Measurements from ENCODE around the gene ETFA. TPM values are rescaled to one million over a fixed set of nuclear protein-coding genes. Genes with fewer than 3 reads are reported as not detected.
"Not testable (repeated sequence)": the region's sequence is repeated elsewhere in the genome, so short reads cannot be mapped to it uniquely, and the experiment has no call there.

Gene ETFA
- total RNA-seq, 2 experiments from 2014 or later = 100 to 136 TPM

- Mint-ChIP-seq H3K9me3 (ENCODE audit: low read depth) (peaks cover 1% of the 10 kb centered on the region), H3K27me3 (no peaks in the 10 kb centered on the region), H3K36me3 (ENCODE audit: low read depth) (peaks cover 11% of the 10 kb centered on the region), H3K4me1 (peaks cover 17% of the 10 kb centered on the region), H3K4me3 (no peak overlapping the region), H3K27ac (no peak overlapping the region)
- POLR2A ChIA-PET = no interaction called here
- intact Hi-C loops (cut with DNase I, micrococcal nuclease) = no loop called here
- DNase-seq = no peak
- ATAC-seq = no peak
- CTCF ChIA-PET = interaction anchor here (0.6 to 1.7 kb wide), 2 partner anchors 37 to 42 kb away, joined by 3 read pairs; no protein-coding TSS in a partner anchor
Measured at GRCh38 chr15:76296849-76297248, 14.4 kb downstream of the ETFA start.

- peaks cover 19% of the 10 kb centered on the region for H3K36me3 Mint-ChIP-seq (ENCODE audit: low read depth)
- DNase-seq; intact Hi-C loops (cut with DNase I, micrococcal nuclease); H3K4me3 Mint-ChIP-seq; ATAC-seq; H3K27ac Mint-ChIP-seq; H3K9me3 Mint-ChIP-seq (ENCODE audit: low read depth); POLR2A ChIA-PET; H3K27me3 Mint-ChIP-seq: not testable (repeated sequence)
- H3K4me1 Mint-ChIP-seq = peaks cover 19% of the 10 kb centered on the region
- CTCF ChIA-PET = interaction anchor here (1.0 to 1.2 kb wide), 2 partner anchors 14 to 19 kb away, joined by 3 read pairs; no protein-coding TSS in a partner anchor
Measured at GRCh38 chr15:76294463-76294862, 16.8 kb downstream of the ETFA start.

GRCh38 chr15:76293361-76293760 is 17.9 kb downstream of the ETFA start:
- ATAC-seq = peak; percentile 95
- no peak for DNase-seq
- peaks cover 19% of the 10 kb centered on the region for H3K4me1 Mint-ChIP-seq
- no peaks in the 10 kb centered on the region for H3K27me3 Mint-ChIP-seq
- CTCF ChIA-PET = interaction anchor here (0.7 to 1.2 kb wide), 3 partner anchors 18 to 1249 kb away, joined by 3 to 4 read pairs (median 3); no protein-coding TSS in a partner anchor
- peaks cover 19% of the 10 kb centered on the region for H3K36me3 Mint-ChIP-seq (ENCODE audit: low read depth)
- POLR2A ChIA-PET = no interaction called here
- intact Hi-C loops (cut with DNase I, micrococcal nuclease) = no loop called here
- H3K9me3 Mint-ChIP-seq (ENCODE audit: low read depth) = peaks cover 3% of the 10 kb centered on the region
- H3K27ac Mint-ChIP-seq = no peak overlapping the region
- no peak overlapping the region for H3K4me3 Mint-ChIP-seq

- Mint-ChIP-seq H3K4me1 (peaks cover 31% of the 10 kb centered on the region), H3K4me3 (no peak overlapping the region), H3K27ac (no peak overlapping the region), H3K9me3 (ENCODE audit: low read depth) (peaks cover 3% of the 10 kb centered on the region), H3K27me3 (no peaks in the 10 kb centered on the region), H3K36me3 (ENCODE audit: low read depth) (peaks cover 36% of the 10 kb centered on the region)
- DNase-seq (no peak), ATAC-seq (no peak)
- intact Hi-C loops (cut with DNase I, micrococcal nuclease) = no loop called here
- ChIA-PET CTCF (interaction anchor here (0.6 to 1.6 kb wide), 4 partner anchors 9 to 747 kb away, joined by 3 to 4 read pairs (median 3); no protein-coding TSS in a partner anchor), POLR2A (no interaction called here)
Measured at GRCh38 chr15:76289582-76289981, 21.7 kb downstream of the ETFA start.

GRCh38 chr15:76286271-76286879 is 24.9 kb downstream of the ETFA start:
- peak overlapping the region; percentile 72 for H3K27ac Mint-ChIP-seq
- H3K9me3 Mint-ChIP-seq (ENCODE audit: low read depth) = no peaks in the 10 kb centered on the region
- H3K27me3 Mint-ChIP-seq = no peaks in the 10 kb centered on the region
- H3K4me3 Mint-ChIP-seq = peak overlapping the region; percentile 53
- intact Hi-C loops (cut with DNase I, micrococcal nuclease) = loop anchor here in 1 of 2 experiments (1.0 to 2.0 kb wide), 2 partner anchors 25 to 96 kb away; partner anchors contain the start of gene ETFA
- ATAC-seq = peak; percentile 97
- POLR2A ChIA-PET = no interaction called here
- CTCF ChIA-PET = interaction anchor here (0.7 to 1.6 kb wide), 8 partner anchors 11 to 697 kb away, joined by 3 to 5 read pairs (median 4); no protein-coding TSS in a partner anchor
- H3K4me1 Mint-ChIP-seq = peaks cover 20% of the 10 kb centered on the region
- peaks cover 32% of the 10 kb centered on the region for H3K36me3 Mint-ChIP-seq (ENCODE audit: low read depth)
- peak; percentile 38 for DNase-seq

- intact Hi-C loops (cut with DNase I, micrococcal nuclease) = no loop called here
- H3K4me3 Mint-ChIP-seq = no peak overlapping the region
- ChIA-PET CTCF (interaction anchor here (0.6 to 1.2 kb wide), 4 partner anchors 12 to 100 kb away, joined by 3 to 4 read pairs (median 4); no protein-coding TSS in a partner anchor), POLR2A (no interaction called here)
- no peak overlapping the region for H3K27ac Mint-ChIP-seq
- no peaks in the 10 kb centered on the region for H3K27me3 Mint-ChIP-seq
- no peak for ATAC-seq
- DNase-seq = peak; percentile 16
- no peaks in the 10 kb centered on the region for H3K9me3 Mint-ChIP-seq (ENCODE audit: low read depth)
- H3K4me1 Mint-ChIP-seq = peaks cover 20% of the 10 kb centered on the region
- peaks cover 34% of the 10 kb centered on the region for H3K36me3 Mint-ChIP-seq (ENCODE audit: low read depth)
Measured at GRCh38 chr15:76285241-76285825, 25.9 kb downstream of the ETFA start.

GRCh38 chr15:76282465-76282864 is 28.8 kb downstream of the ETFA start:
- DNase-seq = no peak
- Mint-ChIP-seq H3K4me3 (no peak overlapping the region), H3K4me1 (peaks cover 19% of the 10 kb centered on the region), H3K27me3 (no peaks in the 10 kb centered on the region), H3K9me3 (ENCODE audit: low read depth) (no peaks in the 10 kb centered on the region), H3K36me3 (ENCODE audit: low read depth) (peaks cover 52% of the 10 kb centered on the region), H3K27ac (no peak overlapping the region)
- ChIA-PET CTCF (interaction anchor here (0.6 kb wide), 1 partner anchor 51 kb away, joined by 4 read pairs; no protein-coding TSS in a partner anchor), POLR2A (interaction anchor here (0.6 kb wide), 1 partner anchor 23 kb away, joined by 3 read pairs; no protein-coding TSS in a partner anchor)
- ATAC-seq = no peak
- intact Hi-C loops (cut with DNase I, micrococcal nuclease) = loop anchor here in 1 of 2 experiments (5.0 kb wide), 1 partner anchor 40 kb away; no protein-coding TSS in a partner anchor

GRCh38 chr15:76278651-76279050 is 32.6 kb downstream of the ETFA start:
- CTCF ChIA-PET = interaction anchor here (0.5 to 1.6 kb wide), 3 partner anchors 13 to 20 kb away, joined by 3 to 5 read pairs (median 4); no protein-coding TSS in a partner anchor
- intact Hi-C loops (cut with DNase I, micrococcal nuclease) = no loop called here
- Mint-ChIP-seq H3K4me3 (no peak overlapping the region), H3K27ac (no peak overlapping the region), H3K27me3 (no peaks in the 10 kb centered on the region), H3K4me1 (peaks cover 5% of the 10 kb centered on the region), H3K36me3 (ENCODE audit: low read depth) (peaks cover 50% of the 10 kb centered on the region), H3K9me3 (ENCODE audit: low read depth) (no peaks in the 10 kb centered on the region)
- POLR2A ChIA-PET = no interaction called here
- DNase-seq (no peak), ATAC-seq (no peak)

- Mint-ChIP-seq H3K4me3 (no peak overlapping the region), H3K36me3 (ENCODE audit: low read depth) (peaks cover 58% of the 10 kb centered on the region), H3K4me1 (no peaks in the 10 kb centered on the region), H3K9me3 (ENCODE audit: low read depth) (peaks cover 1% of the 10 kb centered on the region), H3K27me3 (no peaks in the 10 kb centered on the region), H3K27ac (no peak overlapping the region)
- DNase-seq = no peak
- ChIA-PET CTCF (interaction anchor here (0.6 kb wide), 1 partner anchor 82 kb away, joined by 3 read pairs; no protein-coding TSS in a partner anchor), POLR2A (no interaction called here)
- no peak for ATAC-seq
- intact Hi-C loops (cut with DNase I, micrococcal nuclease) = no loop called here
Measured at GRCh38 chr15:76274821-76275220, 36.4 kb downstream of the ETFA start.

- Mint-ChIP-seq H3K4me3 (no peak overlapping the region), H3K4me1 (no peaks in the 10 kb centered on the region), H3K27ac (no peak overlapping the region), H3K36me3 (ENCODE audit: low read depth) (peaks cover 61% of the 10 kb centered on the region), H3K9me3 (ENCODE audit: low read depth) (peaks cover 2% of the 10 kb centered on the region), H3K27me3 (no peaks in the 10 kb centered on the region)
- intact Hi-C loops (cut with DNase I, micrococcal nuclease) = no loop called here
- DNase-seq = no peak
- CTCF ChIA-PET = interaction anchor here (0.6 kb wide), 1 partner anchor 81 kb away, joined by 3 read pairs; no protein-coding TSS in a partner anchor
- POLR2A ChIA-PET = no interaction called here
- no peak for ATAC-seq
Measured at GRCh38 chr15:76274226-76274625, 37.0 kb downstream of the ETFA start.

GRCh38 chr15:76270876-76271275 is 40.4 kb downstream of the ETFA start:
- Mint-ChIP-seq H3K4me1 (no peaks in the 10 kb centered on the region), H3K4me3 (no peak overlapping the region), H3K9me3 (ENCODE audit: low read depth) (peaks cover 12% of the 10 kb centered on the region), H3K27me3 (no peaks in the 10 kb centered on the region), H3K27ac (no peak overlapping the region), H3K36me3 (ENCODE audit: low read depth) (peaks cover 62% of the 10 kb centered on the region)
- ATAC-seq = no peak
- intact Hi-C loops (cut with DNase I, micrococcal nuclease) = no loop called here
- ChIA-PET CTCF (no interaction called here), POLR2A (no interaction called here)
- DNase-seq = no peak
